ENCODE data around the gene MYL12A. TPM values are rescaled to one million over a fixed set of nuclear protein-coding genes. Genes with fewer than 3 reads are reported as not detected.
"Not testable (repeated sequence)": the region's sequence is repeated elsewhere in the genome, so short reads cannot be mapped to it uniquely, and the experiment has no call there.

The MYL12A gene
- total and polyA plus RNA-seq, 8 donors = 148 to 630 (median 255) TPM

DNA sequence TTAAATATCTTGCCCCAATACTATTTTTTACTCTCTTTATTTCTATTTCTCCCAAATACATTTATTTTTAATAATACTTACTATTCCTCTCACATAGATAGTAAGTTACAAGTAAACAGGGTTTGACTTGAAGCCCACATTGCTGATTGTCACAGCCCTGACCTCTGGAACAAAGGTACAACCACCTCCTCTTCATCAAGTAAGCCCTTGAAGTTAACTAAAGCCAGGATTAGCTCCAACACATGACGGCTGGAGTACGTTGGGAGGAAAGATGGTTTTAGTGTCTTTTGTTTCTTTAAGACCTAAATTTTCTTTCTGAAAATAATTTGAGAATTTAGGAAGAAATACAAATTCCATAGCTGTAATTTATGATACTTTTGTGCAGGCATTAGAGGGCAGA lies 28.8 kb upstream of the MYL12A start:
- intact Hi-C loops (cut with DNase I; ENCODE audit: low total_unique reads) = no loop called here
- Histone ChIP-seq H3K36me3 (peaks cover 0 to 12% (median 5%) of the 10 kb centered on the region in 4 donors), H3K27ac (peak overlapping the region in 4 of 5 donors; percentile 38 to 78 (median 74)), H3K4me3 (peak overlapping the region in 3 of 4 donors; percentile 12 to 24 (median 17)), H3K9me3 (no peaks in the 10 kb centered on the region), H3K4me1 (peaks cover 0 to 40% (median 21%) of the 10 kb centered on the region in 4 donors), H3K27me3 (no peaks in the 10 kb centered on the region)
- peak in 1 of 2 donors; percentile 25 for DNase-seq
- 71 to 94% (median 80%) methylated on average over 2 of the region's 2 CpGs for WGBS, 5 donors
- no peak for TF ChIP-seq POLR2A (IDR thresholded peaks at IDR 0.05)
- TF ChIP-seq, protein P1, sequence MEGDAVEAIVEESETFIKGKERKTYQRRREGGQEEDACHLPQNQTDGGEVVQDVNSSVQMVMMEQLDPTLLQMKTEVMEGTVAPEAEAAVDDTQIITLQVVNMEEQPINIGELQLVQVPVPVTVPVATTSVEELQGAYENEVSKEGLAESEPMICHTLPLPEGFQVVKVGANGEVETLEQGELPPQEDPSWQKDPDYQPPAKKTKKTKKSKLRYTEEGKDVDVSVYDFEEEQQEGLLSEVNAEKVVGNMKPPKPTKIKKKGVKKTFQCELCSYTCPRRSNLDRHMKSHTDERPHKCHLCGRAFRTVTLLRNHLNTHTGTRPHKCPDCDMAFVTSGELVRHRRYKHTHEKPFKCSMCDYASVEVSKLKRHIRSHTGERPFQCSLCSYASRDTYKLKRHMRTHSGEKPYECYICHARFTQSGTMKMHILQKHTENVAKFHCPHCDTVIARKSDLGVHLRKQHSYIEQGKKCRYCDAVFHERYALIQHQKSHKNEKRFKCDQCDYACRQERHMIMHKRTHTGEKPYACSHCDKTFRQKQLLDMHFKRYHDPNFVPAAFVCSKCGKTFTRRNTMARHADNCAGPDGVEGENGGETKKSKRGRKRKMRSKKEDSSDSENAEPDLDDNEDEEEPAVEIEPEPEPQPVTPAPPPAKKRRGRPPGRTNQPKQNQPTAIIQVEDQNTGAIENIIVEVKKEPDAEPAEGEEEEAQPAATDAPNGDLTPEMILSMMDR (IDR thresholded peaks at IDR 0.05) = no peak
- no peak for TF ChIP-seq EP300 (IDR thresholded peaks at IDR 0.05)
- TF ChIP-seq POLR2AphosphoS5 (IDR thresholded peaks at IDR 0.05) = no peak

DNA sequence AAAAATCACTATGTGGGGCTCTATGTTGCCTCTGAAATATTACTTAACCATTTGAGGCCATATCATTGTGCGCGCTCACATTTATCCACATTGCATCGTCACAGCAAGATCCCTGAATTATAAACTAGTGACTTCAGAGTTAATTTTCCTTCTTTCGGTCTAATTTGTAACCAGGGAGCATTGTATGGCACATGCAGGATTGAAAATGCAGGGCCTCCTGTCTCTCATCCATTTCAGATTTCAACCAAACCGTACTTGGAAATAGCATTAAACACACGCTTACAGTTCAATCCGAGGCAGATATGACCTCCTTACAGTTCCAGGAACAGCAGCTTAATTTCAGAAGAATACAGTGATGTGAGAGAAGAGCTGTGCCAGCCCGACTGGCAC lies 28.4 kb upstream of the MYL12A start:
- Histone ChIP-seq H3K27me3 (no peaks in the 10 kb centered on the region), H3K4me1 (peaks cover 0 to 38% (median 20%) of the 10 kb centered on the region in 4 donors), H3K27ac (peak overlapping the region in 4 of 5 donors; percentile 38 to 78 (median 70)), H3K4me3 (peak overlapping the region in 3 of 4 donors; percentile 12 to 24 (median 17)), H3K9me3 (no peaks in the 10 kb centered on the region), H3K36me3 (peaks cover 0 to 12% (median 5%) of the 10 kb centered on the region in 4 donors)
- TF ChIP-seq EP300 (IDR thresholded peaks at IDR 0.05) (no peak), POLR2AphosphoS5 (IDR thresholded peaks at IDR 0.05) (no peak), POLR2A (IDR thresholded peaks at IDR 0.05) (no peak)
- TF ChIP-seq, protein P1 (IDR thresholded peaks at IDR 0.05) = no peak
- DNase-seq = no peak
- intact Hi-C loops (cut with DNase I; ENCODE audit: low total_unique reads) = no loop called here
- WGBS, 5 donors = 77 to 84% (median 80%) methylated on average over 8 of the region's 8 CpGs

DNA sequence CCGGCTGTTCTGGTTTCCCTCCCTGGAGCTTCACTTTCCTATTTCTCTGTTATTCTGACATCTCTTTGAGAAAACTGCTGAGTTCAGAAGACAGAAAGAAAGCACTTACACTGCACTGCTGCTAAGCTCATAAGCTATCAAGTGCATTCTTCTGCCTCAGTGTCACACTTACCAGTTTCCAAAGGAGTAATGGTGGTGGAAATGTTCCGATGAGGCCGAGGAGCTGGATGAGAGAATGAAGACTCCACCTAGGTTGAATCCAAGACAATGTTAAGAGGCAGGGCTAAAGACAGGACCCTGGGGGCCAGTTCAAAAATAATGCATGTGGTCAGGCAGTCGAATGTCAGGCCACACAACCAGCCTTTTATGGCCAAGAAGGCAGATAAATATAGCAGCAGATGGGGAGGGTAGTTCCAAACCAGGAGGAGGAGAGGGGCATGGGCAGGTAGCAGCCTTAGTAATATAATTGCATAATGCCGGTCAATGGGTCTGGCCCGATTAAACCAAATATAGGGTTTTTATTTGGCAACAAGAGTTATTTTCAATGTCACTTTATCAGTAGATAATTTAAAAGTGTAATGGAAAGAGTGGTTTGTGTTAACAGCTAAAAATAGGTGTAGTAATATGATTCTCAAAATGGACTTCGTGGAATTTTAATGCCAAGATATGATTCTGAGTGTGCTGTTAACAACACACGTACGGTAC lies 27.8 kb upstream of the MYL12A start, which contains the start of gene MYOM1:
MYOM1 (minus strand) TSS at position 338 of the 705 bp plus-strand sequence. CDS start 4,745 bp downstream, outside the sequence.
- no peak for TF ChIP-seq EP300 (IDR thresholded peaks at IDR 0.05)
- 47 to 66% (median 49%) methylated on average over 9 of the region's 9 CpGs for WGBS, 5 donors
- H3K27ac ChIP-seq = peak within 1 kb of the TSS; percentile 38 to 78 (median 69)

DNA sequence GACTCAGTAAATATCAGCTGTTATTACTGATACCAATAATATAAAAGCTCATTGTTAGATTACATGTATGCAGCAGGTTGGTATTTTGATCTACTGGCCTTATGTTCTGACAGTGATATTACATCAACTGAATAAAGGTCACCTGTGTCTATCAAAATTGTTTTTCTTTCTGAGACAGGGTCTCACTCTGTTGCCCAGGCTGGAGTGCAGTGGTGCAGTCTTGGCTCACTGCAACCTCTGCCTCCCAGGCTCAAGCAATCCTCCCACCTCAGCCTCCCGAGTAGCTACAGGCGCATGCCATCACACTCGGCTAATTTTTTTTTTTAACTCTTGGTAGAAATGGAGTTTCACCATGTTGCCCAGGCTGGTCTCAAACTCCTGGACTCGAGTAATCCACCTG lies 26.7 kb upstream of the MYL12A start:
- Histone ChIP-seq H3K27ac (peak overlapping the region in 1 of 5 donors; percentile 78), H3K4me1 (peaks cover 0 to 38% (median 19%) of the 10 kb centered on the region in 4 donors)
- H3K4me3 ChIP-seq; H3K27me3 ChIP-seq; DNase-seq; H3K9me3 ChIP-seq; intact Hi-C loops (cut with DNase I; ENCODE audit: low total_unique reads); H3K36me3 ChIP-seq: not testable (repeated sequence)
- WGBS, 5 donors = 88 to 96% (median 93%) methylated on average over 4 of the region's 4 CpGs

More for the DNA sequence above, 27.8 kb upstream of the MYL12A start, which contains the start of gene MYOM1:
- peak within 1 kb of the TSS in 3 of 4 donors; percentile 12 to 24 (median 17) for H3K4me3 ChIP-seq
- DNase-seq = peak in 1 of 2 donors; percentile 40
- H3K9me3 ChIP-seq = no peaks in the 10 kb centered on the region
- H3K27me3 ChIP-seq = no peaks in the 10 kb centered on the region
- peaks cover 0 to 6% (median 3%) of the 10 kb centered on the region in 4 donors for H3K36me3 ChIP-seq
- intact Hi-C loops (cut with DNase I; ENCODE audit: low total_unique reads) = no loop called here
- H3K4me1 ChIP-seq = peaks cover 0 to 38% (median 19%) of the 10 kb centered on the region in 4 donors

DNA sequence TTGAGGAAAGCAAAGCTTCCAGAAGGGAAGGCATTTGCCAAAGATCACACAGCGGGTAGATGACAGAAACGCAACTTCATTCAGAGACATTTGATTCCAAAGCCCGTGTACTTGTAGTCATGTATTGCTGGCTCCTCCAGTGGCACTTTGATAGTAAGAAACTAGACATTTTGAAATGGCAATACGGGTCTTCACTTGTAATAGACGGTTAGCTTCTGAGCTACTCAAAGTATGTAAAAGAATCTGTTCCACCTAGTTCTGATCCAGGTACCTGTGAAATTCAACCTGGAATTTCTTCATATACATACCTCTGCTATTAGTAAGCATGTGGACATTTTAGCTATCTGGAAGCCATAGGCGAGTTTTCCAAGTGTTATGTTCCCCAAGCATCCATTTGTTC lies 26.1 kb upstream of the MYL12A start:
- Histone ChIP-seq H3K27me3 (no peaks in the 10 kb centered on the region), H3K4me1 (peaks cover 0 to 38% (median 19%) of the 10 kb centered on the region in 4 donors), H3K36me3 (no peaks in the 10 kb centered on the region), H3K9me3 (no peaks in the 10 kb centered on the region), H3K4me3 (no peak overlapping the region), H3K27ac (no peak overlapping the region)
- intact Hi-C loops (cut with DNase I; ENCODE audit: low total_unique reads) = no loop called here
- 92 to 94% (median 93%) methylated on average over 6 of the region's 6 CpGs for WGBS, 5 donors
- TF ChIP-seq POLR2A (IDR thresholded peaks at IDR 0.05) = no peak
- TF ChIP-seq, protein P1 (IDR thresholded peaks at IDR 0.05) = no peak
- no peak for DNase-seq
